GM19193 (cell line): ENCODE measurements around the gene BRD2.
A peak's percentile ranks its signal among the peaks of the same experiment; 100 is the strongest.

Experiments used
- POLR2A ChIP-seq: IDR thresholded peaks from 4 replicates; pipeline ENCODE4 v1.6.1; 2011; ENCODE audit not compliant: insufficient read depth, insufficient read length; ENCODE audit errors: extremely low read depth

BRD2 gene

GRCh38 chr6:32975886-32976285 is 7.5 kb downstream of the BRD2 start:
- TF ChIP-seq POLR2A, result no peak

GRCh38 chr6:32976334-32977069 is 8.1 kb downstream of the BRD2 start:
- no peak for TF ChIP-seq POLR2A

- TF ChIP-seq POLR2A, result no peak
Measured at GRCh38 chr6:32977272-32977952, 9.0 kb downstream of the BRD2 start.

GRCh38 chr6:32977953-32978324 is 9.5 kb downstream of the BRD2 start:
- TF ChIP-seq POLR2A, result peak; percentile 0

DNA sequence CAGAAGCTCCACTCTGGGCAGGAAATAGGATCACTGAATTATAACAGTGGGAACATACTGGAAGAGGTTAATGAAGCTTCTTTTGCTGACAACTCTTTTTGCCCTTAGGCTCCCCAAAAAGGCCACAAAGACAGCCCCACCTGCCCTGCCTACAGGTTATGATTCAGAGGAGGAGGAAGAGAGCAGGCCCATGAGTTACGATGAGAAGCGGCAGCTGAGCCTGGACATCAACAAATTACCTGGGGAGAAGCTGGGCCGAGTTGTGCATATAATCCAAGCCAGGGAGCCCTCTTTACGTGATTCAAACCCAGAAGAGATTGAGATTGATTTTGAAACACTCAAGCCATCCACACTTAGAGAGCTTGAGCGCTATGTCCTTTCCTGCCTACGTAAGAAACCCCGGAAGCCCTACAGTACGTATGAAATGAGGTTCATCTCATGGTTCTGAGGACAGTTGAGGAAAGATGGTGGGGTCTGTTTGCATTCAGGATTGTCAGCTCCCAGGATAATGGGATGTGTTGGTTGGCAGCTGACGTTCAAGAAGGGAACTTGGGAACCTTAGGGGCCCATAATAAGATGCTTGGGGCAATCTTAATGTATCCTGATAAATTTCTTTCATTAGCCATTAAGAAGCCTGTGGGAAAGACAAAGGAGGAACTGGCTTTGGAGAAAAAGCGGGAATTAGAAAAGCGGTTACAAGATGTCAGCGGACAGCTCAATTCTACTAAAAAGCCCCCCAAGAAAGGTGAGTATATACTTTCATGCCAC is 11.5 kb downstream of the BRD2 start:
- peak; percentile 35 for TF ChIP-seq POLR2A

DNA sequence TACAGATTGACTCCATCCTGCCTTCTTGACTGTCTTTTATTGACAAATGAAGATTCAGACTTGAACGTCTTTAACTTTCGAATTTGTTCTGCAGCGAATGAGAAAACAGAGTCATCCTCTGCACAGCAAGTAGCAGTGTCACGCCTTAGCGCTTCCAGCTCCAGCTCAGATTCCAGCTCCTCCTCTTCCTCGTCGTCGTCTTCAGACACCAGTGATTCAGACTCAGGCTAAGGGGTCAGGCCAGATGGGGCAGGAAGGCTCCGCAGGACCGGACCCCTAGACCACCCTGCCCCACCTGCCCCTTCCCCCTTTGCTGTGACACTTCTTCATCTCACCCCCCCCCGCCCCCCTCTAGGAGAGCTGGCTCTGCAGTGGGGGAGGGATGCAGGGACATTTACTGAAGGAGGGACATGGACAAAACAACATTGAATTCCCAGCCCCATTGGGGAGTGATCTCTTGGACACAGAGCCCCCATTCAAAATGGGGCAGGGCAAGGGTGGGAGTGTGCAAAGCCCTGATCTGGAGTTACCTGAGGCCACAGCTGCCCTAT is 12.2 kb downstream of the BRD2 start:
- TF ChIP-seq POLR2A, result peak; percentile 21

- TF ChIP-seq POLR2A, result peak; percentile 37
Measured at GRCh38 chr6:32982084-32982701, 13.8 kb downstream of the BRD2 start.

GRCh38 chr6:32982702-32983492 is 14.5 kb downstream of the BRD2 start:
- TF ChIP-seq POLR2A, result peak; percentile 22

DNA sequence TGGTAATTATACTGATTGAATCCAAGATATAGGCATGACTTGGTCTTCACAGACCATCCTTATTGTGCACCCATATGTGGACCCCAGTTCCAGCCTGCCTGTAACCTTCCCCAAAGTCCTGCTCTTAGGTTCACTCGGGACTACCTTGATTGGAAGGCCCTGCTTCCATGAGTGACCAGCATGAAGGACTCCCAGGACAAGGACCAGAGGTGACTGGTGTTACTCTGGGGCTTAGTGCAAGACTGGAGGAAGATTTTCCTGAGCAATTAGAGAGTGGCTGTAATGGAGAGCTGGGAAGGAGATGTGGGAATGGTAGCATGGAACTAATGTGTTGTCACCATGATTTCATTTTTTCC is 15.1 kb downstream of the BRD2 start:
- no peak for TF ChIP-seq POLR2A

DNA sequence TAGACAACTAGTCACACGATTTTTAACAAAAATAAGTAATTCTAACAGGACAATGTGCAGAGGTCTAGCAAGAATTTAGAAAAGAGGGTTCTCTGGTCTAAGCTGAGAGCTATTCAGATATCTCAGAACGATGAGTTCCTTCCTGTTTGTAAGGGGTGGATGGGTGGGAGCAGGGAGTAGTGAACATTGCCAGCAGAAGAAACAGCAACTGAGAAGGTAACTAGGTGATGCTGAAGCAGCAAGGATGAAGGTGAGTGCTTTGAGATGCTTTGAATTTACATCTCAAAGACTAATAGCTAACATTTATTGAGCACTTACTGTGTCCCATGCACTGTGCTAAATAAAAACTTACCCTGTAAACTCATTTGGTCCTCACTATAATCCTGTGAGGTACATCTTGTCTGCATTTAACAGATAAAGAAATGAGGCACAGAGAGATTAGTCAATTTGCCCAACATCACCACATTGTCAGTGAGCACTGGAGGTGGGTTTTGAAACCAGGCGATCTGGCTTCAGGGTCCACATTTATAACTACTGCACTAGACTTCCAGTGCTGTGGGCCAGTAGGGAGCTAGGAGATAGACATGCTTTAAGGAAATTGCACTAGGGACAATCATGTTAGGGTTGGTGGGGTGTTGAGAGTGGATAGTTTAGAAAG is 15.7 kb downstream of the BRD2 start:
- TF ChIP-seq POLR2A, result no peak

- no peak for TF ChIP-seq POLR2A
Measured at GRCh38 chr6:32984622-32985389, 16.4 kb downstream of the BRD2 start.

DNA sequence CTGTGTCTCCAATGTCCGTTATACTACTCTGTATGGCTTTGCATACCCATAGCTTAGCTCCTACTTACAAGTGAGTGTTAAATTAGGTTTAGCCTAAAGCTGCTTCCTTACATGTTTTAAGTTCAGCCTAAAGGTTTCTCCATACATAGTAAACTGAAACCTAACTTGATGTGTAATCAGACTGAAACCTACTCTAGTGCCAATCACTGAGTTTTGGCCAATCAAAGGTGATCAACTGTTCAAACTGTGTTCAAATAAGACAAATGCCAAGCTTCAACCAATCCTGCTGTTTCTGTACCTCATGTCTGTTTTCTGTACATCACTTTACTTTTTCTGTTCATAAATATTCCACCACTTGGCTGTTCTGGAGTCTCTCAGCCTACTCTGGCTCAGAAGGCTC is 21.0 kb downstream of the BRD2 start:
- TF ChIP-seq POLR2A, result no peak

DNA sequence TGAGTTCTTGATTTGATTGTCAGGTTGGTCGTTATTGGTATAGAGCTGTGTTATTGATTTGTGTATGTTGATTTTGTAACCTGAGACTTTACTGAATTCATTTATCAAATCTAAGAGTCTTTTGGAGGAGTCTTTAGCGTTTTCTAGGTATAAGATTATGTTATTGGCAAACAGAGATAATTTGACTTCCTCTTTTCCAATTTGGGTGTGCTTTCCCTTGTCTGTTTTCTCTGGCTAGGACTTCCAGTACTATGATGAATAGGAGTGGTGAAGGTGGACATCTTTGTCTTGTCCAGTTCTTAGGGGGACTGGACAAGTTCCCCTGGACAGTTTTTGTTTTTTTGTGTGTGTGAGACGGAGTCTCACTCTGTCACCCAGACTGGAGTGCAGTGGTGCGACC is 23.6 kb downstream of the BRD2 start:
- no peak for TF ChIP-seq POLR2A
